GM18951 (cell line): Measurements from ENCODE around the gene NUP42.
A peak's percentile ranks its signal among the peaks of the same experiment; 100 is the strongest.

Experiments used
- POLR2A ChIP-seq: IDR thresholded peaks from 4 replicates; pipeline ENCODE4 v1.6.1; 2011; ENCODE audit warnings: mild to moderate bottlenecking; ENCODE audit not compliant: insufficient read length, insufficient read depth; ENCODE audit errors: extremely low read depth
- in situ Hi-C: fragments of 300-500 bp; cut with MboI; formaldehyde crosslinking; loops from one replicate; pipeline ENCODE4 v1.12.0; 2022; ENCODE audit warnings: low sequenced_read_pairs, mixed read lengths, inconsistent platforms; ENCODE audit not compliant: unreplicated experiment

Gene NUP42, protein sequence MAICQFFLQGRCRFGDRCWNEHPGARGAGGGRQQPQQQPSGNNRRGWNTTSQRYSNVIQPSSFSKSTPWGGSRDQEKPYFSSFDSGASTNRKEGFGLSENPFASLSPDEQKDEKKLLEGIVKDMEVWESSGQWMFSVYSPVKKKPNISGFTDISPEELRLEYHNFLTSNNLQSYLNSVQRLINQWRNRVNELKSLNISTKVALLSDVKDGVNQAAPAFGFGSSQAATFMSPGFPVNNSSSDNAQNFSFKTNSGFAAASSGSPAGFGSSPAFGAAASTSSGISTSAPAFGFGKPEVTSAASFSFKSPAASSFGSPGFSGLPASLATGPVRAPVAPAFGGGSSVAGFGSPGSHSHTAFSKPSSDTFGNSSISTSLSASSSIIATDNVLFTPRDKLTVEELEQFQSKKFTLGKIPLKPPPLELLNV

DNA sequence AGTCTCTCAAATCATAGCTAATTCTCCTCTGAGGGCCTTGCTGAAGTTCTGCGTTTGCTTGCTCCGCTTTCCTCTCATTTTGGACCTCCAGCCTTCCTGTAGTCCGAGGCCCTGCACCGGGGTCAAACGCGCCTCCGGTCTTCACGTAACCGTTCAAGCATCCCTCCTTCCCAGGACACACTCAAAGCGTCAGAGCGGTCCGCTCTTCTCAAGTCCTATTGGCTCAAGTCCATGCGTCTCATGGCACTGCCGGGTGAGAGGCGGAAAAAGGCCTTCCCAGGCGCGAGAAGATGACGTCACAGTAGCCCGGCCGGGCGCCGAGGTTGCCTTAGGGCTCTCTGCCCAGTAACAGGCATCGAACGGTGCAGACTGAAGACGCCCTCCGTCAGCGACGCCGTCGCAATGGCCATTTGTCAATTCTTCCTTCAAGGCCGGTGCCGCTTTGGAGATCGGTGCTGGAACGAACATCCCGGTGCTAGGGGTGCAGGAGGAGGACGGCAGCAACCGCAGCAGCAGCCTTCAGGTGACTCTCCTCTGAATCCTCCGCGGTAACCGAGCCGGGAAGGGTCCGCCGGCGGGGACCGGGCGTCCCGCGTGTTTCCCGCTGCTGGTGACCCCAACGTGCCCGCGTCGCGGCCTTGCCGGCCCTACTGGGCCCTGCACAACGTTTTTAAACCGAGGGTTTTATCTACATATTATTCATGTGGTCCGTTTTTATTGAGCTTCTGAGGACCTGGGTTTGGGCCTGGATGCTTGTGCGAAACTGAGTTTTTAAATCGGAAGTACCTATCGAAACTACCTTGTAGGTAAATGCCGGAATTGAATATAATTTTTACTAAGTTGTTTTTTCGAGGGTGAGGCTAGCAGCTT, at the start of gene NUP42:
NUP42 (plus strand) TSS at position 365 of the 870 bp plus-strand sequence; CDS start at position 403, 38 bp downstream.
- TF ChIP-seq POLR2A, result peak; percentile 84
- in situ Hi-C loops, result no loop called here

DNA sequence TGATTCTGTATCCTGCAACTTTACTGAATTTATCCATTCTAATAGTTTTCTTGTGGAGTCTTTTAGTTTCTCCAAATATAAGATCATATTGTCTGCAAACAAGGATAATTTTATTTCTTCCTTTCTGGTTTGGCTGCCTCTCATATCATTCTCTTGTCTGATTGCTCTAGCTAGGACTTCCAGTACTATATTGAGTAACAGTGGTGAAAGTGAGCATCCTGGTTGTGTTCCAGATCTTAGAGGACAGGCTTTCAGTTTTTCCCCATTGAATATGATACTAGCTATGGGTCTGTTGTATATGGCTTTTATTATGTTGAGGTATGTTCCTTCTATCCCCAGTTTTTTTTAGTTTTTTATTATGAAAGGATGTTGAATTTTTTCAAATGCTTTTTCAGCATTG, 48.1 kb upstream of the NUP42 start:
- in situ Hi-C loops, result no loop called here
- TF ChIP-seq POLR2A, result no peak

DNA sequence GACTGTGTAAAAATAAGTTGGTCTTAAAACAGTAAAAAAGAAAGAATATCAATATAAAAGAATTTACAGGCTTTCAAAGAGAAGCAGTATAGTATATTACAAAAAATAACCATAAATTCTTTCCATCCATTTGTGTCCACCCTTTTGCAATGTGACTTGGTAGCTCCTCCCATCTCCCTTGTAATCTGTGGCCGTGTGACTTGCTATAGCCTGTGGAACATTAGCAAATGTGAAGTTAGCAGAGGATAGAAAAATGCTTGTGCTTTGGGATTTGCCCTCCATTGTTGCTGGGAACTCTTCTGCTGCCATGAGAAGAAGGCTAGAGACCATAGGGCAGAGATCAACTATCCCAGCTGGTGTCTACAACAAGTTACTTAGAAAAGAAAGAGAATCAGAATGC, 46.1 kb upstream of the NUP42 start:
- no peak for TF ChIP-seq POLR2A
- in situ Hi-C loops, result no loop called here

DNA sequence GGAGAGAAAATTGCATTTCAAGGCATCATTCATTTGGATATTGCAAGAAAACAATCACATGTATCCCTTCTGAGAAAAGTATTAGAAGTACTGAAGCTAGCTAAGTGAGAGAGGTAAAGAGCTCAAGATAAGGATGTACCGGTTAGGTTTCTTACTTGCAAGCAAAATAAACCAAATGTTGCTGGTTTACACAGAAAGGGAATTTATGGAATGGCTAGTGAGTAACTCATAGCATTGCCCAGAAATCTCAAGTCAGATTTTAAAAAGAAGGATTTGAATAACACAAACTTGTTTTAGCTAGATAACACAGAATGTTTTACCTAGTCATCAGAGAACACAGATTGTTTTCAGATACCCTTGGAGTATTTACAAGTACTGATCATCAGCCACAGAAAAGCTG, 45.6 kb upstream of the NUP42 start:
- in situ Hi-C loops, result no loop called here
- TF ChIP-seq POLR2A, result no peak

DNA sequence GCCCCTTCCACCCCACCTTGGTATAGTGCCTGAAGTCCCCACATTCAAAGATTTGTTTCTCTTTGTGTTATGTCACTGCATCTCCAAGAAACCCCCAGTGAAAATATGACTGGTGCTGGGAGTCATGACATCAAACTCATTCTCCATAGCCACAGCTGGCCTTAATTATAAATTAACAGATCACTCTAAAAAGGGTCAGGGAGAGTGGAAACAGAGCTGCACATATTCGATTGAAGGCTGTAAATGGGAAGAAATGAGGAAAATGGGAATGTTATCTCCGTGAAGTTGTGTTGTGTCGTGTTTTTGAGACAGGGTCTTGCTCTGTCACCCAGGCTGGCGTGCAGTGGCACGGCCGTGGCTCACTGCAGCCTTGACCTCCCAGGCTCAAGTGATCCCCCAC, 24.2 kb upstream of the NUP42 start:
- in situ Hi-C loops, result no loop called here
- no peak for TF ChIP-seq POLR2A

DNA sequence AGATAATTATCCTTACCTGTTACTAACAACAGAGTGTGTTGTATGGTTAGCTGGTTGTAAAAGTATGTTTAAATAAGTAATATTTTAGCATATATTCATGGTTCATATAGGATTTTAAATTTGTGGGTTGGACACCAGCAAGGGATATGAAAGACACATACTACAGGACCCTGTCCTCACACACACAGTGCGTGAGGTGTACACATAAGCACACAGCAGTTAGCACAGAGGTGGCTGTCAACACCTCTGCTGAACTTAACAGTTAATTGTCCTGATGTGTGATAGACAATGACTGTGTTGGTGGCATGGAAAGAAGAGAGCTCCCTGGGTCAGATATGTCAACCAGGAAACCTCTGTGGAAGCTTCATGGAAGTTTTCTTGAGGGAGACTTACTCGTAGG, 23.3 kb upstream of the NUP42 start:
- in situ Hi-C loops, result no loop called here
- TF ChIP-seq POLR2A, result no peak

DNA sequence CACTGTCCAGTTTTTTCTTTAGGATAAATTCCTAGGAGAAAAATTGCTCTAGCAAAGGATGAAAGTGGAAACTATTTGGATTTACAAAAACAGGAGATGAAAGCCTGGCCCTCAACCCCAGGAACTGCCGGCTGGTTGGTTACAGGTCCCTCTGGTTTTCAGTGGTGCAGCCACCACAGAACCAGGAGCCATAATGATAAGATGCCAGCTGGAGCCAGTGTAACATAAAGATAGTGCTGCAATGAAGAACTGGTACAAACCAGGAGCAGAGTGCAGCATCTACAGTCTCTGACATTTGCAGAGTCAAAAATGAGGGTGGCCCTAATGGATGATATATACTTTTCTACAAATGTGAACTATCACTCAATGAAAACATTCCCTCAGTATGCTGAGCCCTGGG, 20.4 kb upstream of the NUP42 start:
- in situ Hi-C loops, result no loop called here
- no peak for TF ChIP-seq POLR2A

DNA sequence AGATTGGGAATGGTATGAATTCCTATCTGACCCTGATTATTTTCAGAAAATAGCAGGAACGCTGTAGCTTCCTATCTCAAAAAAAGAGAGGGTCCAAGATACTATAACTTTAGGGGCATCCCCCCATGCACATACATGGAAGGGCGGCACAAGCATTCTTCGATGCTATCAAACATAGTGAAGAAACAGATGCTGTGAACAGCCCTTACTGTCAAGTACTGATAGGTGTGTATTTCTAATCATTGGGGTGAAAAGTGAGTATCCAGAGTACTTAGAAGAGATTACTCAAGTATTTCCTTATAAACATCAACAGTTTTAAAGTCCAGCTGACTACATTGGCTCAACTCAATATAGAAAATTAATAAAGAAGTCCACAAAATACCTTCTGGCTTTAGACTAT, 17.0 kb upstream of the NUP42 start:
- in situ Hi-C loops, result no loop called here
- no peak for TF ChIP-seq POLR2A

DNA sequence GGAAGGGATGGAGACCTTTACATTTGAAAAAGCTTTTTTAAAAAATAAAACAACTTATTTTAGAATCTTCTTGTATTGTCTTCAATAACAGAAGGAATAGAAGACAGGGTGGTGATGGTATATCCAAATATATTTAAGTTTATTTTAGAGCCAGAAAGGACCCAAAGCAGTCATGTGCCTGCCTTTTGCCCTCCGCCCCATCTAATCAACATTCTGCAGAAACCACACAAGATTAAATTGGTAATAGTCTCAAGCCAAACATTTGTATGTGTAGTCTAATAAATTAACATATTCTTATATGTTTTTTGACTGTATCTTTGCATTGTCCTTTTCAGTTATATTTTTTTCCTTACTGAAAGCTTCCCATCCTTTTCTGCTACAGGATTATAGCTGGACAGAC, 16.5 kb upstream of the NUP42 start:
- TF ChIP-seq POLR2A, result no peak
- in situ Hi-C loops, result no loop called here

DNA sequence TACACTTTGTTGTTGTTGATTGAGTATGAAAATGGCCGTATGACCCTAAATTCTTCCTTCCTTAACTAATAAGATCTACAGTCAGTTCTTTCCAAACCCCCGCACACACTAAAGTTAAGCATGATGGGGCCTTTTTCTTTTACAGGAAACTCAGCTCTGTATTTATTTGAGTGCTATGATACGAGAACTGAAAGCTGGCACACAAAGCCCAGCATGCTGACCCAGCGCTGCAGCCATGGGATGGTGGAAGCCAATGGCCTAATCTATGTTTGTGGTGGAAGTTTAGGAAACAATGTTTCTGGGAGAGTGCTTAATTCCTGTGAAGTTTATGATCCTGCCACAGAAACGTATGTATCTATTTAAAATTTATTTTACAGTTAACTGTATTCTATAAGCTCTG, 14.2 kb upstream of the NUP42 start:
- in situ Hi-C loops, result no loop called here
- TF ChIP-seq POLR2A, result no peak

DNA sequence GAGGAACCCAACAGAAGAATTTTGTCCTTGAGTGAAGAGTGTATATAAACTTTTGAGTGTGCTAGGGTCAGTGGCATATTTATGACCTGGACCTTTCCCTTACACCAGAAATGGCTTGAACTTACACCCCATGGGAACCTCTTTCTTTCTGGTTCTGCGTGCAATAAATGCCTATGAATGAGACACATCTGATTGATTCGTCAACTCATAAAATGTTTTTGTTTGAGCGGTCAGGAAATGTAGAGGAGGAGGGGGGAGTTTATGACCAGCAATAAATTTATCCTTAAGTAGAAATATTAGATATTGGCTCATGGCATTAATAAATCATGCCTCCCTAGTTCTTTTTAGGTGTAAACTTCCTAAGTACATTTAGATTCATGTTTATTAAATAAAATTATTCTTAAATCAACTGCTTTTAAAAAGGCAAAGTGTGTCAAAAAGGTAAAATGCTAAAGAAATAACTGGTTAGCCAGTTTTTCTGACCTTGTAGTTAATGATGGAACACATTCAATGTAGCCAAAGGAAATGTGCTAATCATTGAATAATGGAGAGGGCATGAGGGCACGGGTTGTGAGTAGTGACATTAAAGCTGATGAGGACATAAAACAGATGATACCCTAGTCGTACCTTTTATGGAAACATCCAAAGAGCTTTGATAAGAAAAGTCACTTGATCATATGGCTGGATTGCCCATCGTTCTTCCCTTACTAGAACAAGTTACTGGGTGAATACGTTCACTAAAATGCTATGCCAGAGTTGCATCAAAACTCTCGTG, 13.6 kb upstream of the NUP42 start:
- TF ChIP-seq POLR2A, result no peak
- in situ Hi-C loops, result no loop called here

DNA sequence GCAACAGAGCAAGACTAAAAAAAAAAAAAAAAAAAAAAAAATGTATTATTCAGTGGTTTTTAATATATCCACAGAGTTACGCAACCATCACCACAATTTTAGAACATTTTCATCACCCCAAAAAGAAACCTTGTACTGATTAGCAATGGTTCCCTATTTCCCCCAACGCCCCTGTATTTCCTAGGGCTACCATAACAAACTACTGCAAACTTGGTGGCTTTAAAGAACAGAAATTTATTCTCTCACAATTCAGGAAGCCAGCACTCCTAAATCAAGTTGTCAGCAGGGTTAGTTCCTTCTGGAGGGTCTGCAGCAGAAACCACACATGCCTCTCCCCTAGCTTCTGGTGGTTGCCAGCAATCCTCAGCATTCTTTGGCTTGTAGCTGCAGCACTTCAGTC, 5.9 kb upstream of the NUP42 start:
- in situ Hi-C loops, result no loop called here
- TF ChIP-seq POLR2A, result no peak
